Stimulated activated CD4-positive, alpha-beta T cell treated with anti-CD3 and anti-CD28 coated beads, TNF-alpha, amount 100 ng/mL, for 48 hours (primary cell): ENCODE results near the gene HEATR9.

Experiments
- DNase-seq, 3 donors: peaks; one replicate each; pipeline ENCODE4 v3.0.0-alpha.2; 2020; ENCODE audit warnings: low read depth in 3 of 3

HEATR9 gene

DNA sequence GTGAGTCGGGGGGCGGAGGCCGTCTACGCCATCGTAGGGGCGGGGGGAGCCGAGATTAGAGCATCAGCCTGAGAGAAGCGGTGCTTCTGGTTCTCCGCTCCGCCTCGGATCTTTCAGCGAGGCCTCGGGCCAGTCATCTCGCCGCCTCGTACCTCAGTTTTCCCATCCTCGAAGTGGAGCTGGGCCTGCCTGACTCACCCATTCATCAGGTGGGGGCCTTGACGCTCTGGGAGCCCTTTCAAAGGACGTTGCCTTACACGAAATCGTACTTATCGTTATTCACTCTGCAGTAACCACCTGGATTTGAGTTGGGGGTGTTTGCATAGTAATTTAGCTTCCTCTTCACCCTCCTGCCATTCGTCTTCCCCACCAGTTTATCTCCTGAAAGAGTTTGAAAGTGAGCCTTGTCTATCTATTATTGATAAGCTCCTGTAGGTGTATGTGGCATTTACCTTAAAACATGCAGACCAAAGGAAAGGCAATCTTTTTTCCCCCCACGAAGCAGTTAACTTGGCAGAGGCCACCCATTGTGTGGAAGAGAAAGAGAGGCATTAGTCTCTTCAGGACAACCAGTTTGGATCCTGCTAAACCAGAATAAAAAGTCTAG, 58.7 kb downstream of the HEATR9 start:
- peak in 1 of 3 donors; percentile 29 for DNase-seq

DNA sequence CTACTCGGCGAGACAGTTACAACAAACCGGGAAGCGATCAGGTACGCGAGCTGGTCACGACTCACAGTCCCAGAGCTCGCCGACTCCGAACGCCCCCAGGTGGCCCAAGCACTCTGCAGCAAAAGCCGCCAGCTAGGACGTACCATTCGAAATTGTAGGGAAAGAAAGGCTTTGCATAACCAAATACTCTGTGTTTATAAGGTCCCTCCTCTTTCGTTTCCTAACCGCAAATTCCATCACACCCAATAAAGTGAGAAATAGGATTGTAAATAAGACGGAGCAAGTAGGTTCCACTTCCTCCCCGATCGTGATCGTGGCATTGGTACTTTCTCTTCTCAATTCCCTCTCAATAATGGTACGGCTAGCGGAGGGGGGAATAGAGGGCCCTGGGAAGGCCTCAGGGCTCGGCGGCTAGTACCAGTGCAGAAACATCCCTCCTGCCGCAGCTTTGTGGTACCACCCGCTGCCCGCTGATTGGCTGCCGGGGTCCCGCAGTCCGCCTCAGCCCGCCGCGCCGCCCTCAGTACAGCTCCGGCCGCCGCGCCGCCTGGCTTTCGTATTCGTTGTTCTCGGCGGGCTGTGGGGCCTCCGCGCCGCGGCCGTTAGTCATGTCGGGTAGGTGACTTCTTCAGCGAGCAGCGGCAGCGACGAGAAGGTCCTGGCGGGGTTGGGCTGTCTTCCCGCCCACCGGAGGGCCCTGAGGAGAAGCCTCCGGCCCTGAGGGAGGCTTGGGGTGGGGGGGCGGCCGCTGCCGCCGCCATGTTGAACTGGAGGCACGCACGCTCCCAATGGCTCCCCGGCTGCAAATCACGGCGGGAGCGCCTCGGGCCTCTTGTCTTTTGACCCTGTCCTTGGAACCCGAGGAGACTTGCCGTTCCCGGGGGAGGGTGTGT, 59.5 kb downstream of the HEATR9 start, which contains the start of gene TAF15:
Gene TAF15 (plus strand): TSS at position 523 of the 893 bp plus-strand sequence. CDS start 86 bp downstream, at position 609.
- peak; percentile 90 to 95 (median 91) for DNase-seq

DNA sequence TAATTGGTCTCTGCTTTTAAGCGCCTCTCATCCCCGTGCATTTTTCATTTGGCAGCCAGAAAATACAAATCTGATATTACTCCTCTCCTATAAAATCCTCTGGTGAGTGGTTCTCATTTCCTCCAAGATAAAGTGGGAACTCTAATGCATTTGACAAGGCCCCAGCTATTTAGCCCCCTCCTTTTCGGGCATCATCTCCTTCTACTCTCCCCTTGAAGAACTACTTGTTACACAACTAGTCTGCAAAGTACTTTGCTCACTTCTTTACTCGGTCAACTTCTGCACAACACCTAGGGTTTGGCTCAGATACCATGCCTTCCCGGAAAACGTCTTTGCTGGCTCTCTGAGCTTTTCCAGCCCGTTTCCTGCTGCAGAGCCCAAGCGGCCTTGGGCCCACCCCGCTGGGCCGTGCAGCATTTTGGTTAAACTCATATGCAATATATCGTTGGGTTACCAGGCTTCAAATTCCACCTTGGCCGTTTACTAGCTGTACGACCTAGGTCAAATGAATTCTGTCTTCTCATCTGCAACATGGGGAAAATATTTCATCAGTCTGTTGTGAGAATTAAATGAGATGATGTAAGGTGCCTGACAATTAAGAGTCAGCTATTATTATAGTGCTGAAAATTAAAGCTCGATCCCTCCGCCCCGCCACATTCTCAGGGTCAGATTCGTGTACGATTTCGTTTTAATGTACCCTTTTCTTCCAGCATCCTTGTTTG, 60.3 kb downstream of the HEATR9 start:
- DNase-seq, result no peak

DNA sequence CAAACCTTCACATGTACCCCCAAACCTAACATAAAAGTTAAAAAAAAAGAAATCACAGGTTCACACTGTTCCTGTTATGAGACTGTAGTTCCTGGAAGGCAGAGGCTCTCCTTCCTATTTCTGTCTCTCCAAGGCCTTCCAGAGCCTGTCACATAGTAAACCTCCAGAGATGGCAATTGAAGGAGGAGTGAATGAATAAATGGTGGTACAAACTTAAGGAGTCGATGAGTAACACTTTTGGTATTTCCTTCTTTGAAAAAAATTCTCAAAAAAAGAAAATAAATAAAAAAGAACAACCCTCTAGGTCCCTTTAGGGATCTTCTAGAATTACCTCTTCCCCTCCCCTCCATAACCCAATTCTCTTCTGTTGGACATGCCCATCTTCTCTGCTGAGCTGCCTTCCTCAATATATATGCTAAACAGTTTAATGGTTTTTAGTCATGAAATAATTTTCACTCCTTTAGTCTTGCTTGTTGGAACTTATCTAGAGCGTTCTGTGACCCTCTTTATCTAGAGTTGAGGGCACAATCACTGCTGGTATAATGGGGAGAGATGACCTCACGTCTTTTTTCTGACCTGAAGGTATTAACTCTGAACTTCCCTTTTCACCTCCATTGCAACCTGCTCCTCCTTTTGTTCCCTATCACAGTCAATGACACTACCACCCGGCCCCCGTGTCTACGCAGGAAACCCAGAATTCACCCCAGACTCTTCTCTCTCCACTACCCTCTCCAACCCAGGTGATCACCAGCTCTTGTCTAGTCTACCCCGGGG, 61.1 kb downstream of the HEATR9 start:
- no peak for DNase-seq
